HUES48 (cell line): Measurements from ENCODE around the gene C2orf92.

Experiments
- H3K27ac ChIP-seq: one replicate; pipeline ENCODE4 v1.7.0; 2013; ENCODE audit warnings: low read depth, low read length, inconsistent platforms
- H3K27me3 ChIP-seq: 2 replicates; pipeline ENCODE4 v1.6.1; 2013; ENCODE audit warnings: mild to moderate bottlenecking, low read length; ENCODE audit not compliant: control insufficient read depth, insufficient read depth
- H3K36me3 ChIP-seq: 2 replicates; pipeline ENCODE4 v1.6.1; 2013; ENCODE audit warnings: low read length; ENCODE audit not compliant: control insufficient read depth, insufficient read depth
- H3K4me1 ChIP-seq: 2 replicates; pipeline ENCODE4 v1.6.1; 2013; ENCODE audit warnings: mild to moderate bottlenecking, low read length; ENCODE audit not compliant: control insufficient read depth, insufficient read depth
- H3K4me3 ChIP-seq: 2 replicates; pipeline ENCODE4 v1.5.1; 2013; ENCODE audit warnings: mild to moderate bottlenecking, low read depth, low read length
- H3K9ac ChIP-seq: 2 replicates; pipeline ENCODE4 v1.6.1; 2013; ENCODE audit warnings: mild to moderate bottlenecking, low read depth, low read length, moderate library complexity
- H3K9me3 ChIP-seq: 2 replicates; pipeline ENCODE4 v1.6.1; 2013; ENCODE audit warnings: low read length; ENCODE audit not compliant: control insufficient read depth, insufficient read depth

C2orf92 gene

GRCh38 chr2:97735161-97735561 is 65.6 kb downstream of the C2orf92 start:
- Histone ChIP-seq H3K9me3 (no peaks in the 10 kb centered on the region), H3K36me3 (no peaks in the 10 kb centered on the region), H3K27ac (no peak overlapping the region), H3K27me3 (no peaks in the 10 kb centered on the region), H3K4me3 (no peak overlapping the region), H3K9ac (no peak overlapping the region), H3K4me1 (no peaks in the 10 kb centered on the region)

GRCh38 chr2:97736185-97736584 is 66.7 kb downstream of the C2orf92 start:
- no peak overlapping the region for H3K27ac ChIP-seq
- no peaks in the 10 kb centered on the region for H3K27me3 ChIP-seq
- H3K4me1 ChIP-seq: no peaks in the 10 kb centered on the region
- H3K4me3 ChIP-seq: no peak overlapping the region
- H3K9me3 ChIP-seq: no peaks in the 10 kb centered on the region
- H3K9ac ChIP-seq: no peak overlapping the region
- H3K36me3 ChIP-seq: no peaks in the 10 kb centered on the region

DNA sequence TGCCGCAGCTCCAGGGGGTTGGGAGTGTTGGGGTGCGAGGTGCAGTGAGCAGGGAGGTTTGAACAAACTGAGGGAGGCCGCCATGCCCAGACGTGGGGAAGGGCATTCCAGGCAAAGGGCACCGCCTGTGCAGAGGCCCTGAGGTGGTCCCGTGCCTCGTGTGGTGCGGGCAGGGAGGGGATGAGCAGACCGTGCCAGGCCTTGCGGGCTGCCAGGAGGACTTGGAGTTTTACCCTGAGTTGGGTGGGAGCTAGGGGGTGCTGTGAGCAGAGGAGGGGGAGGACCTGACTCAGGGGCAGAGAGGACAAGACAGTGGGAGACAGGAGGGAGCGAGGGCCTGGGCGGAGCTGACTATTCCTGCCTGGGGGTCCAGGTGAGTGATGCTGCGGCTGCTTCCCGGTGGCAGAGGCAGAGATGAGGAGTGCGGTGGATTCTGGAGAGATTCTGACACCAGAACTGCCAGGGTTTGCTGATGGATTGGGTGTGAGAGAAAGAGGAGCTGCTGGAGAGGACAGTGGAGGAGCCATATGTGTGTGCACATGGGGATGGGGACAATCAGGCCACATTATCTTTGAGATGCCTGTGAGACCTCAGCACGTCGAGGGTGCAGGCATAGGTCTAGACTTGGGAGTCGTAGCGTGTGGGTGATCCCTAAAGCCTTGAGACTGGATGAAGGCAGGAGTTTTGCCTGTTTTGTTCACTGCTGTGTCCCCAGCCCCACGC is 67.3 kb downstream of the C2orf92 start:
- Histone ChIP-seq H3K36me3 (no peaks in the 10 kb centered on the region), H3K4me1 (no peaks in the 10 kb centered on the region), H3K27me3 (no peaks in the 10 kb centered on the region), H3K9me3 (no peaks in the 10 kb centered on the region), H3K4me3 (no peak overlapping the region), H3K9ac (no peak overlapping the region), H3K27ac (no peak overlapping the region)

GRCh38 chr2:97737421-97738178 is 68.1 kb downstream of the C2orf92 start:
- Histone ChIP-seq H3K4me3 (no peak overlapping the region), H3K36me3 (no peaks in the 10 kb centered on the region), H3K9ac (no peak overlapping the region), H3K4me1 (0 out of 2 replicates have a peak, but pooled peaks cover 4% of the 10 kb centered on the region), H3K27ac (no peak overlapping the region), H3K27me3 (no peaks in the 10 kb centered on the region), H3K9me3 (no peaks in the 10 kb centered on the region)

GRCh38 chr2:97738179-97739019 is 68.9 kb downstream of the C2orf92 start:
- 0 out of 2 replicates have a peak, but pooled peaks cover 5% of the 10 kb centered on the region for H3K4me1 ChIP-seq
- H3K36me3 ChIP-seq: no peaks in the 10 kb centered on the region

DNA sequence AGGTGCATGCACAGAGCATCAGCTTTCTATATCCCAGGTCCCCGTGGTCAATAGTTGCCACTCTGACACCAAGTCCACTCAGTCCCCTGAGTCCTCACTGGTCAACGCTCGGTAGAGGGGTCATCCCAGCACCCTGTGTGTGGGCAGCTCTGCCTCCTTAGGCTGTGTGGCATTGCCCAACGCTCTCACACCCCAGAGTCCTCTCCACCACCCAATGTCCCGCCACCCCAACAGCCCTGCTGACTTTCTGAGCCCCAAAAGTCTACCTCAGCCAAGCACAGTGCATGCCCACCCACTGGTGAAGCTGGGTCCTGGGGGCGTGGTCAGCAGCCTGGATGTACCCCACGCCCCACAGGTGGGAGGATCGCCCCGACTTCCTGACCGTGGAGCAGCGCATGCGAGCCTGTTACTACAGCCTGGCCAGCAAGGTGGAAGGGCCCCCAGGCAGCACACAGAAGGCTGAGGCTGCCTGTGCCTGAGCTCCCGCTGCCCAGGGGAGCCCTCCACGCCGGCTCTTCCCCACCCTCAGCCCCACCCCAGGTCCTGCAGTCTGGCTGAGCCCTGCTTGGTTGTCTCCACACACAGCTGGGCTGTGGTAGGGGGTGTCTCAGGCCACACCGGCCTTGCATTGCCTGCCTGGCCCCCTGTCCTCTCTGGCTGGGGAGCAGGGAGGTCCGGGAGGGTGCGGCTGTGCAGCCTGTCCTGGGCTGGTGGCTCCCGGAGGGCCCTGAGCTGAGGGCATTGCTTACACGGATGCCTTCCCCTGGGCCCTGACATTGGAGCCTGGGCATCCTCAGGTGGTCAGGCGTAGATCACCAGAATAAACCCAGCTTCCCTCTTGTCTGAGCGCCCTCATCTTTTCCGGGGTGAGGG is 69.7 kb downstream of the C2orf92 start:
- Histone ChIP-seq H3K27me3 (no peaks in the 10 kb centered on the region), H3K9ac (no peak overlapping the region), H3K9me3 (no peaks in the 10 kb centered on the region), H3K4me1 (0 out of 2 replicates have a peak, but pooled peaks cover 5% of the 10 kb centered on the region), H3K36me3 (no peaks in the 10 kb centered on the region), H3K27ac (no peak overlapping the region), H3K4me3 (no peak overlapping the region)

More at GRCh38 chr2:97738179-97739019, 68.9 kb downstream of the C2orf92 start:
- Histone ChIP-seq H3K27ac (no peak overlapping the region), H3K27me3 (no peaks in the 10 kb centered on the region), H3K4me3 (no peak overlapping the region), H3K9me3 (no peaks in the 10 kb centered on the region), H3K9ac (no peak overlapping the region)

- H3K9me3 ChIP-seq: no peaks in the 10 kb centered on the region
- H3K36me3 ChIP-seq: no peaks in the 10 kb centered on the region
- 0 out of 2 replicates have a peak, but pooled peaks cover 5% of the 10 kb centered on the region for H3K4me1 ChIP-seq
Observed at GRCh38 chr2:97739893-97740245, 70.4 kb downstream of the C2orf92 start.

GRCh38 chr2:97740590-97741182 is 71.2 kb downstream of the C2orf92 start:
- H3K9me3 ChIP-seq: no peaks in the 10 kb centered on the region
- no peaks in the 10 kb centered on the region for H3K36me3 ChIP-seq
- no peak overlapping the region for H3K9ac ChIP-seq
- 0 out of 2 replicates have a peak, but pooled peaks cover 5% of the 10 kb centered on the region for H3K4me1 ChIP-seq
- no peaks in the 10 kb centered on the region for H3K27me3 ChIP-seq
- no peak overlapping the region for H3K4me3 ChIP-seq
- no peak overlapping the region for H3K27ac ChIP-seq

More at GRCh38 chr2:97739893-97740245, 70.4 kb downstream of the C2orf92 start:
- H3K4me3 ChIP-seq: no peak overlapping the region
- H3K27ac ChIP-seq: no peak overlapping the region
- no peak overlapping the region for H3K9ac ChIP-seq
- no peaks in the 10 kb centered on the region for H3K27me3 ChIP-seq

DNA sequence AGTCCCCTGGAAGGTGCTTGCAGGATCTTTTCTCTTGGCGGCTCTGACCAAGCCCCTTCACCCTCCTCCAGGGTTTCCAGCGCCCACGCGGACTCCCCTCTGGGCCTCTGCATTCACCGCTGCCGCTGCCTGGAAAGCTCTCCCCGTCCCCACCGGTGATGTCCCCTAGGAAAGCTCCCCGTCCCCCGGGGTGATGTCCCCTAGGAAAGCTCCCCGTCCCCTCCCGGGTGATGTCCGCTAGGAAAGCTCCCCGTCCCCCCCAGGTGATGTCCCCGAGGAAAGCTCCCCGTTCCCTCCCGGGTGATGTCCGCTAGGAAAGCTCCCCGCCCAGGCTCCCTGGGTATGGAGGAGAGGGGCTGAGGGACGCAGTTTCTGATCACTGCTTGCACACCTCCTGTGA is 71.7 kb downstream of the C2orf92 start:
- H3K9me3 ChIP-seq: no peaks in the 10 kb centered on the region
- H3K4me3 ChIP-seq: no peak overlapping the region
- H3K27me3 ChIP-seq: no peaks in the 10 kb centered on the region
- H3K9ac ChIP-seq: no peak overlapping the region
- 0 out of 2 replicates have a peak, but pooled peaks cover 5% of the 10 kb centered on the region for H3K4me1 ChIP-seq
- H3K36me3 ChIP-seq: no peaks in the 10 kb centered on the region
- H3K27ac ChIP-seq: no peak overlapping the region

DNA sequence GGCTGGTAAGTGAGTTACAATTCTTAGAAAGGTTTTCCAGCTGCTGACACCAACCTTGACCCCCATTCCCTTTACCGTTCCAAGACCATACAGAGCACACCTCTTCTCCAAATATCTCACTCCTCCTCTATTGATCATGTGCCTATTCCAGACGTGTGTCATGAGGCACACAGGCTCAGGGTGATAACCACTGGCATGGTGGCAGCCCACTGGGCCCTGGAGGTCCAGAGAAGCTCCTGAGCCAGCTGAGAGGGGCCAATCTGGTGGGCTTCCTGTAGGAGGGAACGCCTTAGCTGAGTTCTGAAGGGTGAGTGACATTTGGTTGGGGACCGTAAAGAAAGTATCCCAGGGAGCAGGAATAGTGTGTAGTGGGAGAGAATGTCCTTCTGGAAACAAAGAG is 72.2 kb downstream of the C2orf92 start:
- no peaks in the 10 kb centered on the region for H3K36me3 ChIP-seq
- H3K4me3 ChIP-seq: no peak overlapping the region

More for the DNA sequence above, 72.2 kb downstream of the C2orf92 start:
- no peaks in the 10 kb centered on the region for H3K9me3 ChIP-seq
- no peak overlapping the region for H3K27ac ChIP-seq
- 0 out of 2 replicates have a peak, but pooled peaks cover 5% of the 10 kb centered on the region for H3K4me1 ChIP-seq
- no peaks in the 10 kb centered on the region for H3K27me3 ChIP-seq
- no peak overlapping the region for H3K9ac ChIP-seq
